Transverse colon (tissue), 3 donors: ENCODE data around the gene RAD54L.

Experiments used
- EP300 ChIP-seq: sonication (generic); formaldehyde crosslinking; IDR thresholded peaks from one replicate; pipeline ENCODE4 v1.6.1; 2017; ENCODE audit warnings: antibody characterized with exemption, low read depth
- POLR2AphosphoS5 ChIP-seq, 3 donors: sonication (generic); formaldehyde crosslinking; IDR thresholded peaks; one replicate each; pipeline ENCODE4 v1.6.1; 2016; ENCODE audit warnings: antibody characterized with exemption in 3 of 3

DNA sequence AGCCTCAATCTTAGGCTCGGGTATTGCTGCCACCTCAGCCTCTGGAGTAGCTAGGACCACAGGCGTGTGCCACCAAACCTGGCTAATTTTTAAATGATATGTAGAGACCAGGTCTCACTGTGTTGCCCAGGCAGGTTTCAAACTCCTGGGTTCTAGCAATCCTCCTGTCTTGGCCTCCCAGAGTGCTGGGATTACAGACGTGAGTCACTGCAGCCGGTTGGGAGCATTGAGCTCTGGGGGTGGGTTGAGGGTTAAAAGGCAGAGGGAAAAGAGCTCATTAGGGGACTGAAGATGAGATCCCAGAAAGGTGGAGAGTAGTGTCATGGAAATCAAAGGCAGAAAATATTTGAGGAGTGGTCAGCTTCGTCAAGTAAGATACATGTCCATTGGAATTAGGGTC lies 7.1 kb downstream of the RAD54L start:
- TF ChIP-seq POLR2AphosphoS5 (IDR thresholded peaks at IDR 0.05) (no peak), EP300 (no peak)
